Mucosa of stomach (tissue), 1 donor: ENCODE measurements around the gene GABRB3.
"Not testable (repeated sequence)": the region's sequence is repeated elsewhere in the genome, so short reads cannot be mapped to it uniquely, and the experiment has no call there.

ENCODE experiments used
- H3K27me3 ChIP-seq: one replicate; pipeline ENCODE4 v1.7.0; 2013; ENCODE audit warnings: mild to moderate bottlenecking, low read length; ENCODE audit not compliant: control insufficient read depth, insufficient read depth
- H3K36me3 ChIP-seq: one replicate; pipeline ENCODE4 v1.7.0; 2013; ENCODE audit warnings: low read length; ENCODE audit not compliant: control insufficient read depth, insufficient read depth
- H3K4me1 ChIP-seq: one replicate; pipeline ENCODE4 v1.7.0; 2013; ENCODE audit warnings: mild to moderate bottlenecking, low read length; ENCODE audit not compliant: control insufficient read depth, insufficient read depth
- H3K4me3 ChIP-seq: one replicate; pipeline ENCODE4 v1.7.0; 2013; ENCODE audit warnings: low read length
- H3K9ac ChIP-seq: one replicate; pipeline ENCODE4 v1.7.0; 2013; ENCODE audit warnings: mild to moderate bottlenecking, low read length, moderate library complexity
- H3K9me3 ChIP-seq: one replicate; pipeline ENCODE4 v1.7.0; 2013; ENCODE audit warnings: mild to moderate bottlenecking, low read length, moderate library complexity; ENCODE audit not compliant: control insufficient read depth
- donor health status: Pancreatic carcinoma.

Gene GABRB3

GRCh38 chr15:26729030-26729429 lies 43.8 kb downstream of the GABRB3 start:
- Histone ChIP-seq H3K4me1 (no peaks in the 10 kb centered on the region), H3K36me3 (no peaks in the 10 kb centered on the region), H3K27me3 (no peaks in the 10 kb centered on the region), H3K9me3 (no peaks in the 10 kb centered on the region), H3K9ac (no peak overlapping the region), H3K4me3 (no peak overlapping the region)

- no peaks in the 10 kb centered on the region for H3K27me3 ChIP-seq
- H3K36me3 ChIP-seq, result no peaks in the 10 kb centered on the region
- no peak overlapping the region for H3K4me3 ChIP-seq
- no peaks in the 10 kb centered on the region for H3K9me3 ChIP-seq
- H3K9ac ChIP-seq, result no peak overlapping the region
- no peaks in the 10 kb centered on the region for H3K4me1 ChIP-seq
These were observed 48.3 kb downstream of the GABRB3 start for GRCh38 chr15:26724381-26725150.

GRCh38 chr15:26722621-26723160 lies 50.2 kb downstream of the GABRB3 start:
- no peaks in the 10 kb centered on the region for H3K27me3 ChIP-seq
- no peaks in the 10 kb centered on the region for H3K9me3 ChIP-seq
- no peak overlapping the region for H3K9ac ChIP-seq
- H3K36me3 ChIP-seq, result no peaks in the 10 kb centered on the region
- H3K4me3 ChIP-seq, result no peak overlapping the region
- no peaks in the 10 kb centered on the region for H3K4me1 ChIP-seq

DNA sequence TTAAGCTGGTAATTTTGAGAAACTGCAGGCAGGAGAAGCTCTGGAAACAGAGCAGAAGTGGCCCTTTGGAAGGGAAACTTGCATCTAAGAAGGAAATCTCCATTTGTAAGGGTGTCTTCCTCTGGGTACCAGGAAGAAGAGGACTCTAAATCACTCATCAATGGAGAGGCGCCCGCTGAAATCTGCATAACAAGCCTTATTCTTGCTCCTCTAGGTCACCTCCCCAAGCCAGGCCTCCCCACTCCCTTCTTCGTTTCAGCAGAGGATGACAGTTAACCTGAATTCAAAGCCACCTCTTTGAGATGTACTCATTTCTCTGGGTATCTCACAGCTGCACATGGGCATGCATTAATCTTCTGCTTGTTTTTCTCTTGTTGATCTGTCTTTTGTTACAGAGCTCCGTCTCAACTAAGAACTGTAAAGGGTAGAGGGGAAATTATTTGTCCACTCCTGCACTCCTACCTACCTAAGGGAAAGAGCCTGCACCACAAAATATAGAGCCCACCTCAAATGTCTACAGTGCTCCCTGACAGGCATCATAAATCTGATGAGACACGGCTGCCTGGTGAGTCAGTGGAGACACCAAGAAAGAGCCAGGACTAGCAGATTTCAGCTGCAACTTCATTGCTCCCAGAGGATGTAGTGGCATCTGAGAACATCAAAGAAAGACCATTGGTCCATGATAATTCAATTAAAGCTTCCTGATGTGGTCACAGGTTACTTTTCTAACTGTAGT lies 51.5 kb downstream of the GABRB3 start:
- H3K36me3 ChIP-seq, result no peaks in the 10 kb centered on the region
- no peaks in the 10 kb centered on the region for H3K9me3 ChIP-seq
- H3K9ac ChIP-seq, result no peak overlapping the region
- no peaks in the 10 kb centered on the region for H3K27me3 ChIP-seq
- no peak overlapping the region for H3K4me3 ChIP-seq
- H3K4me1 ChIP-seq, result no peaks in the 10 kb centered on the region

GRCh38 chr15:26720546-26720945 lies 52.3 kb downstream of the GABRB3 start:
- H3K27me3 ChIP-seq, result no peaks in the 10 kb centered on the region
- no peak overlapping the region for H3K9ac ChIP-seq
- no peak overlapping the region for H3K4me3 ChIP-seq

GRCh38 chr15:26719866-26720265 lies 53.0 kb downstream of the GABRB3 start:
- H3K4me3 ChIP-seq, H3K9ac ChIP-seq, H3K27me3 ChIP-seq, H3K36me3 ChIP-seq, H3K9me3 ChIP-seq, H3K4me1 ChIP-seq: not testable (repeated sequence)

More at GRCh38 chr15:26720546-26720945, 52.3 kb downstream of the GABRB3 start:
- H3K9me3 ChIP-seq, result no peaks in the 10 kb centered on the region
- no peaks in the 10 kb centered on the region for H3K36me3 ChIP-seq
- no peaks in the 10 kb centered on the region for H3K4me1 ChIP-seq

DNA sequence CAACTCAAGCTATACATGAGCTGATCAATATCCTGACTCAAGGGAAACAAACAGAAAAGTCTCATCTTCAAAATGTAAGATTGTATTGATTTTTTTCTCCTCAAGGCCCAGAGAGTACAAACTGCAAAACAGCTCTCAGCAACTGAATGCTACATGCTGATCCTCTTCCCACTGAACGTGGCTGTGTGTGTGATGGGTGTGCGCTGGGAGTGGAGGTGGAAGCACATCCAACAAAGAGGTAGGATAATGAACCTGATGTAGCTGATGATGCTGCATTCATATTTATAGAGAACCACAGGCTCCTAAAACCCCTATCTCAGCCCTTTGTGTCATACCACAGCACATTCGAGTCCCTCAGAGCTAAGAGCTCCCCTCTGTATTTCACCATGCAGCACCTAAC lies 56.8 kb downstream of the GABRB3 start:
- no peaks in the 10 kb centered on the region for H3K4me1 ChIP-seq
- no peak overlapping the region for H3K9ac ChIP-seq
- H3K4me3 ChIP-seq, result no peak overlapping the region
- H3K27me3 ChIP-seq, result no peaks in the 10 kb centered on the region
- H3K36me3 ChIP-seq, result no peaks in the 10 kb centered on the region
- no peaks in the 10 kb centered on the region for H3K9me3 ChIP-seq

DNA sequence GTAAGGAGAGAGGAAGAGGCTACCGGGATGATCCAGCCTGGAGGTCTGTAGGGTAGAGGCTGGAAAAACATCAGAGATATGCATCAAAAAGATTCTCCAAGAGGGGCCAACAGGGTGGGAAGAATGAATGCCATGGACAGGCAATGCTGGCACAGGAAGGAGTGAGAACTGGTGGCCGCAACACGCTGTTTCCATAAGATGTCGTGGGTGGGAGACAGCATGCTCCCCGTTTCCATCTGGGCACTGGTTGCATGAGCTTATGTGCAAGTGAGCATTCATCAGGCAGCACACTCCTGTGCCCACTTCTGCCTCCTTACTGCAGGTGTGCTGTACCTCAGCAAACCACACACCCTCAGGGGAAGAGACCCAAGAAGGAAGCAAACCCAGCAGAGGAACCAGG lies 59.4 kb downstream of the GABRB3 start:
- Histone ChIP-seq H3K36me3 (no peaks in the 10 kb centered on the region), H3K9me3 (no peaks in the 10 kb centered on the region), H3K27me3 (no peaks in the 10 kb centered on the region), H3K4me3 (no peak overlapping the region), H3K4me1 (no peaks in the 10 kb centered on the region), H3K9ac (no peak overlapping the region)

DNA sequence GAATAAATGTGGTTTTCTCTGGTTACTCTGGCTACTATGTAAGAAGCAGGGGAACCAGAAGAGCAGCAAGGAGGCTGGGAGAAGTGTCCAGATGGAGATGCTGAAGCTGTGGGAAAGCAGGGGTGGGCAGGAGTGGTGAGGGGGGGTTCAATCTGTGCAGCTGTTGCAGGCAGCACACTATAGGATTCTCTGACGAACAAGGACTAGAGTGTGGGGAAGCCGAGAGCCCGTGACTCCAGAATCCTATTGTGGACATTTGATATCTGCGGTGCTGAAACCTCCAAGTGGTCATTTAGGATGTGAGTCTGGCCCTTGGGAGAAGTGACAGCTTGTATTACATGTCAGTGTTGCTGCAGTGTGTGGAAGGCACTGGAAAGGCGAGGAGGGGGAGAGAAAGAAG lies 60.5 kb downstream of the GABRB3 start:
- Histone ChIP-seq H3K36me3 (no peaks in the 10 kb centered on the region), H3K4me3 (no peak overlapping the region), H3K27me3 (no peaks in the 10 kb centered on the region), H3K4me1 (no peaks in the 10 kb centered on the region), H3K9ac (no peak overlapping the region), H3K9me3 (no peaks in the 10 kb centered on the region)

DNA sequence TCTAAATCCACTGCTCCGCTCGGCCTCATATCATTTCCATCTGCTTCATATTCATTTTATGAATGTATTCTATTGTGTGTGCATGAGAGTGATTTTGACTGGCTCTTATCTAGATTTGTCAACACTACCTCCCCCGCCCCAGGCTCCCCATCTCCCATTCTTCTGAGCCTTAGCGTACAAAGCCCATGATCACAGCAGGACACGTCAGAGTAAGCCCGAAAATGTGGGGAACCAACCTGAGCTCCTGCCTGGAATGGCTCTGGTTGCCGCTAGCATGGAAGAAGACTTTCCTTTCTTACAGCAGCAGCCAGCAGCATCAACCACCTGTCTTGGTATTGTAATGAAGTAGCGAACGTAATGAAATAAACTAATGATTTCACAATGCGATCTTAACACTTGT lies 61.4 kb downstream of the GABRB3 start:
- Histone ChIP-seq H3K9ac (no peak overlapping the region), H3K4me1 (no peaks in the 10 kb centered on the region), H3K4me3 (no peak overlapping the region), H3K27me3 (no peaks in the 10 kb centered on the region), H3K36me3 (no peaks in the 10 kb centered on the region), H3K9me3 (no peaks in the 10 kb centered on the region)

DNA sequence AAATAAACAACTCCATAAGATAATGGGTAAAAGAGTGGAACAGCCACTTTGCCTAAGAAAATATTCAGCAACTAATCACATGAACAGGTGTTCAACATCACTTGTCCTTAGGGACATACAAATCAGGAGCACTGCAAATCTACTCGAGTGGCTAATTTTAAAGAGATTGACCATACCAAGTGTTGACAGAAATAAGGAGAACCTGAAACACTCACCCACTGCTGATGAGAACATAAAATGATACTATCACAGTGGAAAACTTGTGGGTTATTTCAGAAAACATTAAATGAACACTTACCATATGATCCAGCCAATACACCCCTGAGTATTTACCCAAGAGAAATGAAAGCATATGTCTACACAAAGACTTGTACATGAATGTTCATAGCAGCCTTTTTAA lies 70.5 kb downstream of the GABRB3 start:
- Histone ChIP-seq H3K9me3 (no peaks in the 10 kb centered on the region), H3K27me3 (no peaks in the 10 kb centered on the region), H3K36me3 (no peaks in the 10 kb centered on the region), H3K4me1 (no peaks in the 10 kb centered on the region), H3K4me3 (no peak overlapping the region), H3K9ac (no peak overlapping the region)

GRCh38 chr15:26698555-26698954 lies 74.3 kb downstream of the GABRB3 start:
- Histone ChIP-seq H3K9ac (no peak overlapping the region), H3K27me3 (no peaks in the 10 kb centered on the region), H3K36me3 (no peaks in the 10 kb centered on the region), H3K4me3 (no peak overlapping the region), H3K9me3 (no peaks in the 10 kb centered on the region), H3K4me1 (no peaks in the 10 kb centered on the region)
